ENCODE measurements around the gene GALNT18.
A peak's percentile ranks its signal among the peaks of the same experiment; 100 is the strongest.

DNA sequence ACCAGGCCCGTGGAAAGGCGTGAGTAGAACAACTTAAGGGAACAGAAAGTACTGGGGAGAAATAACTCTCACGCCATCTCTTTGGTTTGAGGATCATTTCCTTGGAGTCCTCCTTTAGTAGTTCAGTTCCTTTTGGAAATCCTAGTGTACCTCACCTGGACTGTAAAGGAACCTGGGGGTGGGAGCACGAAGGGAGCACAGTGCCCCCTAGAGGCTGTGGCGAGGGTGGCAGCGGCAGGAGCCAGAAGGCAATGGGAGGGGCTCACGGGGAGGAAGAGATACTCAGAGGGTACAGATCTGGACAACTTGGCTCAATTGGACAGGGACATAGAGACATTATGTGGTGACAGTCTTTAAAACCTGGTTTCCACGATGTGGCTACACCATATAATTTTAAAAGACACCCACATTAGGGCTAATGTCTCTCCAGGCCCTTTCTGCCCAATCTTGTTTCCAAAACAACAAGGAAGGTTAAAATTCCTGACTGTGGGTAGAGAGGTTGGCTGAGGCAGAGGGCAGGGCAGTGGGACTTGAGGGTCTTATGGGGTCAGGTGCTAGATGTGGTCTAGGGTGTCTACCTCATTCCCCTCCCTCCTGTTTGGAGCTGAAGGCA is 355.7 kb downstream of the GALNT18 start:
- TF ChIP-seq, protein P1, sequence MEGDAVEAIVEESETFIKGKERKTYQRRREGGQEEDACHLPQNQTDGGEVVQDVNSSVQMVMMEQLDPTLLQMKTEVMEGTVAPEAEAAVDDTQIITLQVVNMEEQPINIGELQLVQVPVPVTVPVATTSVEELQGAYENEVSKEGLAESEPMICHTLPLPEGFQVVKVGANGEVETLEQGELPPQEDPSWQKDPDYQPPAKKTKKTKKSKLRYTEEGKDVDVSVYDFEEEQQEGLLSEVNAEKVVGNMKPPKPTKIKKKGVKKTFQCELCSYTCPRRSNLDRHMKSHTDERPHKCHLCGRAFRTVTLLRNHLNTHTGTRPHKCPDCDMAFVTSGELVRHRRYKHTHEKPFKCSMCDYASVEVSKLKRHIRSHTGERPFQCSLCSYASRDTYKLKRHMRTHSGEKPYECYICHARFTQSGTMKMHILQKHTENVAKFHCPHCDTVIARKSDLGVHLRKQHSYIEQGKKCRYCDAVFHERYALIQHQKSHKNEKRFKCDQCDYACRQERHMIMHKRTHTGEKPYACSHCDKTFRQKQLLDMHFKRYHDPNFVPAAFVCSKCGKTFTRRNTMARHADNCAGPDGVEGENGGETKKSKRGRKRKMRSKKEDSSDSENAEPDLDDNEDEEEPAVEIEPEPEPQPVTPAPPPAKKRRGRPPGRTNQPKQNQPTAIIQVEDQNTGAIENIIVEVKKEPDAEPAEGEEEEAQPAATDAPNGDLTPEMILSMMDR (IDR thresholded peaks at IDR 0.05), result peak; percentile 62 to 71 (median 66)
- no peak for TF ChIP-seq POLR2A (IDR thresholded peaks at IDR 0.05)
- no peak for TF ChIP-seq POLR2AphosphoS5 (IDR thresholded peaks at IDR 0.05)

Measured in prostate gland (tissue), 2 donors.